Medulla oblongata (tissue), 1 donor: ENCODE results near the gene MYORG.

Experiments
- DNase-seq: peaks from one replicate; pipeline ENCODE4 v3.0.0-alpha.2; 2015; ENCODE audit errors: extremely low spot score

The MYORG gene

GRCh38 chr9:34333836-34334235 is 42.9 kb downstream of the MYORG start:
- DNase-seq, result peak; percentile 43

DNA sequence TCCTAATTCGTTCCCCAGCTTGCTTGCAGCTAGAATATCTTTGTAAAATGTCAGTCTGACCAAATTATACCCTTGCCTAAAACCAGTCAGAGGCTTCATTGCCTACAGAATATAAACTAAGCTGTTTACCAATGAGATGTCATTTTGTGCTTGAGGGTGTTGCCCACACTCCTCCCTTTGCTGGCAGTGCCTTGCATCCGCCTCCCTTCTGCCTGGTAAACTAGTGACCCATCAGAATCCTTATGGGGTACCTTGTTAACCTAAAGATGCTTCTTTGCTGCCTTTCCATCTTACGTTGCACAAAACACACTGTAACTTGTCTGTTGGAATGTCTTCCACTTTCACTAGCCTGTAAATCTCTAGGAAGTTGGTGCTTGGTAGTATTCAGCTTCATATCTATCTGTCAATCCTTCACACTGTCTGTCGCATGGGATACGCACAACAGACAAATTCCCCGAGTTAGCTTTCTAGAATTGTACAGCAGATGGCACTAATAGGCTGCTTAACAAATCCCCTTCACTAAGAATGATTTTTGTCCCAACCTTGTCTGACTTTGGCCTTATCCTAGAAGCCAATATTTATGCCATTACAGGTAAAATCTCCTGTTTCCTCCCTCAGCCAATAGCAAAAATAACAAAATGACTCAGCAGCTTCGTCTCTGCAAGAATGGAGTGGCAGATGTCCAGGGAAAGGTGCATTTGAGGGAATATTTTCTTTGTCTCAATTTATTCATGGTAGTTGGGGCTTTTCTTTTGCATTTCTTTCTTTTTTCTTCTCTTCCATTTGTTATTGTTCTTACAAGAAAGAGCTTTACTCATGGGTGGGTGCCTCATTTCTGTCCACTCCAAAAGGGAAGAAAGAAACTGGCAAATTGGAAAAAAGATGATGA is 44.4 kb downstream of the MYORG start:
- DNase-seq, result peak; percentile 92

DNA sequence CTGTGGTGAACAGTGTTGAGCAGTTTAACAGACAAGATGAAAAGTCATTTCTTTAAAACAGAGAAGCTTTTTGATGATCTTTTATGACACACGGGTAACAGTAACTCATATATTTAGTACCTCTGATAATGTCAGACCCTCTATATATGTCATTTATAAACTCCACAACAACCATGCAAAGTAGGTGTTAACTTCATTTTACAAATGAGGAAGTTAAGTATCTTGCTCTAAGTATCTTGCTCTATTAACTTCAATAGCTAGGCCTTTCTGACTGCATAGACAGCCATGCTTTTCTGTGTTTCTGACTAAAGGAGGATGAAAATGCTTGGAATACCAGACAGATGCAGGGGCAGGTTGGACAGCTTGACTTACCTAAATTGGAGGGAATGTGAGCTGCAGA is 45.5 kb downstream of the MYORG start:
- DNase-seq, result no peak

DNA sequence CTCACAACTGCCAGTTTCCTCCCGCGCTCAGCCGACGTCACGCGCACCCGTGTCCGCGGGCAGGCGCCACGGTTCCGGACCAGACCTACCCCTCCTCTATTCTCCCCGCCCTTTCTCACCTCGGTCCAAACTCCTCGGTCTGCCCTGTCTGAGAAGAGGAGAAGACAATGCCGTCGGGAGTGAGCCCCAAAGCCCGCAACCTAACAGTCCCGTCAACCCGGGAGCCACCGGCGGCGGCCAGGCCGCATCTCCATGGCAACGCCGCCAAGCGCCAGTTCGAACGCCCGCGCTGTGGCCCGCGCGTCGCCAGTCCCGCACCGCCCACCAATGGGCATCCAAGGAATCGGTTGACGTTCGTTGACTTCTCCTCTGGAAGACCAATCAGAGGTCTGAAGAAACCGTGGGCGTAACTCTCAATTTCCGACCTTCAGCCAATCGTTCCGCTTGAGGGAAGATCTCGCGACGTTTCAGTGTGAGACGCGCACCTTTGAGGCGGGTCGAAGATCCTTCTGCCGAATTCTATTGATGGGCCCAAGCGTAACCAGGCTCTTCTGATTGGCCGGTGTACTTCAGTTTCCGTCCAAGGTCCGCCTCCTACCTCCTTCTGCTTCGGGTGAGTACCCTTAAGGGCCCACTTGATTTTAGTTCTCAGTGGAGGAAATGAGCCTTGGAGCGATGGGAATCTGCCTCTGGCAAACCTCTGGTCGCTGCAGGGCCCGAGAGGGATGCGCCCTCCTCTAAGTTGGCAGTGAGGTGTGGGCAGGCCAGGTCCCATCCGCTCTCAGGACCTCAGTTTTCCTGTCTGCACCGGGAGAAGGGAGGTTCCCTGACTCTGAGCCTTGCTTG is 47.5 kb downstream of the MYORG start, which contains the start of the genes KIF24 and NUDT2:
KIF24 (minus strand) TSS at position 282 of the 846 bp plus-strand sequence. CDS start 17,922 bp downstream, outside the sequence.
NUDT2 (plus strand) TSS at position 583 of the 846 bp plus-strand sequence. CDS start 9,471 bp downstream, outside the sequence.
- DNase-seq, result peak; percentile 100

DNA sequence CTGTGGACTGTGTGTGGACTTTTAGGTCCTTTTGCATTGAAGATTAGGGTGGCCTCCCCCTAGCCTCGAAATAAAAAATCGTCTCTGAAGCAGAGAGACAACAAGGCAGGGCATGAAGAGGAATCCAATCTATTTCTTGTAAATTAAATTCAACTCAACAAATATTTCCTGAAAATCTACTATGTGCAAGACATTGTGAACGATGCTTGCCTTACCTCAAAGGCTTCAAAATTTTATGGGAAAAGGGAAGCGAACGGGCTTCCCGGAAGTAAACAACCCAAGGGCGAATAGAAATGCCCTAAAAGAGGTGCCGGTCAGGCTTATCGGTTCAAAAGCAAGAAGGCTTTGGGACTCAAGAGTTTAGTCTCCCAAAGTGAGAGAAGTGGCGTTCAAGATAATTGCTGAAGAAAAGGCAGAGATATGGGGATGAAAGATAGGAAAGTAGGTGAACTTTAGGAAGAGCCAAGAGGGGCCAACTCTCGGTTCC is 48.2 kb downstream of the MYORG start:
- no peak for DNase-seq

DNA sequence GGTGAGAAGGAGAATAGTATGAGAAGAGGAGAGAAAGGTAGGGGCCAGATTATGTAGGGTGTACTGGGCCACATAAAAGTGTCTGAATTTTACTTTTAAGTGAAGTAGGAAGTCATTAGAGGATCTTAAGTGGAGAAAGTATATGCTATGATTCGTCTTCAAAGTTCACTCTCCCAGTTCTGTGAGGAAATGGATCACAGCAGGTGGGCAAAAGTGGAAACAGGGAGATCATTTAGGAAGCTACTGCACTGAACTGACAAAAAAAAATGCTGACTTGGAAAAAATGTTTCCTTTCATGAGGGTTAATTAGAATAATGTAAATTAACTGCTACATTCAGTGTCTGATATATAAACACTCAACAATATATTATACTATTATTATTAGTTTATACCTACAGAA is 50.0 kb downstream of the MYORG start:
- DNase-seq, result no peak

- DNase-seq, result no peak
Observed at GRCh38 chr9:34322899-34323591, 53.7 kb downstream of the MYORG start.

DNA sequence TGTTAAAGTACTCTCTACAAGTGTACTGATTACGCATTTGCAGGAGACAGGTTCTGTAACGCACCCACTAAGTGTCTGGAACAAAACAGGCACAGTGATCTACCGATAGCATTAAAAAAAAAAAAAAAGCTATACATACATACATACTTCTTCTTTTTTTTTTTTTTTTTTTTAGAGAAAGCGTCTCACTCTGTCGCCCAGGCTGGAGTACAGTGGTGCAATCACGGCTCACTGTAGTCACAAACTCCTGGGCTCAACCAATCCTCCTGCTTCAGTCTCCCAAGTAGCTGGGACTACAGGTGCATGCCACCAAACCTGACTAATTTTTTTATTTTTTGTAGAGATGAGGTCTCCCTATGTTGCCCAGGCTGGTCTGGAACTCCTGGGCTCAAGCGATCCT is 55.2 kb downstream of the MYORG start:
- DNase-seq, result no peak

- no peak for DNase-seq
Observed at GRCh38 chr9:34318163-34318790, 58.4 kb downstream of the MYORG start.

GRCh38 chr9:34317436-34317835 is 59.3 kb downstream of the MYORG start:
- no peak for DNase-seq
